Neural cell (in vitro differentiated cells): ENCODE data around the gene MOGAT1.

Experiments used
- EZH2 ChIP-seq: fragments of 200-600, 300-800 bp; shearing (Covaris generic), sonication (generic); IDR thresholded peaks from 2 replicates; pipeline ENCODE4 v1.6.1; 2014; ENCODE audit warnings: antibody characterized with exemption, low read length, borderline replicate concordance, mild to moderate bottlenecking; ENCODE audit not compliant: insufficient read depth, poor library complexity, severe bottlenecking
- RAD21 ChIP-seq: fragments of 450-650 bp; conservative IDR thresholded peaks from 2 replicates; pipeline ENCODE4 v1.6.1; 2014; ENCODE audit warnings: antibody characterized with exemption, mild to moderate bottlenecking, moderate library complexity
- SMC3 ChIP-seq: fragments of 450-650 bp; conservative IDR thresholded peaks from 2 replicates; pipeline ENCODE4 v1.6.1; 2014; ENCODE audit warnings: antibody characterized with exemption, mild to moderate bottlenecking, moderate library complexity; ENCODE audit not compliant: poor library complexity
- TAF1 ChIP-seq: IDR thresholded peaks from 2 replicates; pipeline ENCODE4 v1.6.1; 2012; ENCODE audit warnings: low read depth
- TF ChIP-seq, protein P1 (sequence below): fragments of 450-650 bp; IDR thresholded peaks from 2 replicates; pipeline ENCODE4 v1.5.1; 2014; ENCODE audit warnings: antibody characterized with exemption, mild to moderate bottlenecking, moderate library complexity; ENCODE audit not compliant: poor library complexity, severe bottlenecking
- TF ChIP-seq, protein P2 (sequence below): IDR thresholded peaks from 2 replicates; pipeline ENCODE4 v1.6.1; 2012; ENCODE audit warnings: borderline replicate concordance

DNA sequence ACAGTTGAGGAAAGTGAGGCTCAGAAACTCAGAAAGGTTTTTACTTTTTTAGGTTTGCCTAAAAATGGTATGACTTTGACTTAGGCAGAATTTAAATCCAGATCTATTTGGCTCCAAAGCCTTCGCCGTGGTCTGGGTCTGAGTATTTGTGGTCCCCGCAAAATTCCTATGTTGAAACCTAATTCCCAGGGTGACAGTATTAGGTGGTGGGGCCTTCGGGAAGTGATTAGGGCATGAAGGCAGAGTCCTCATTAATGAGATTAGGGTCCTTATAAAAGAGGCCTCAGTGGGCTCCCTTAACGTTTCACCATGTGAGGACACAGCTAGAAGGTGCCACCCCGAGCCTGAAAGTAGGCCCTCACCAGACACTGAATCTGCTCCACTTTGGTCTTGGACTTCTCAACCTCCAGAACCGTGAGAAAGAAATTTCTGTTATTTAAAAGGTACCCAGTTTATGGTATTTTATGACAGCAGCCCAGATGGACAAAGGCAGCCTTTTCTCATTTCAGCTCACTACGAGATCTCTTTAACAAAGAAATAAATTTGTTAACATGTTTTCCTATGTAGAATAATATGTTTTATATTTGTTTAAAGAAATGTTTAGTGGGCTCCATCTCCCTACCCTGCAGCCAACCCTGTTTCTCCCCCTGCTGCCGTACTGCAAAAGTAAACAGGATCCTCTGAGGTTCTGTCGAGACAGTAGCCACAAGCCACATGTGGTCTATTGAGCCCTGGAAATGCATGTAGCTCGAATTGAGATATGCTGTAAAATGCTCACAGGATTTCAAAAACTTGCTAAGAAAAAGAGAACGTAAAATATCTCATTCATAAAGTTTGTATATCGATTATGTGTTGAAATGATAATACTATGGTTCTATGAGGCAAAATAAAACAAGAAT lies 80.6 kb downstream of the MOGAT1 start:
- TF ChIP-seq, protein P1, sequence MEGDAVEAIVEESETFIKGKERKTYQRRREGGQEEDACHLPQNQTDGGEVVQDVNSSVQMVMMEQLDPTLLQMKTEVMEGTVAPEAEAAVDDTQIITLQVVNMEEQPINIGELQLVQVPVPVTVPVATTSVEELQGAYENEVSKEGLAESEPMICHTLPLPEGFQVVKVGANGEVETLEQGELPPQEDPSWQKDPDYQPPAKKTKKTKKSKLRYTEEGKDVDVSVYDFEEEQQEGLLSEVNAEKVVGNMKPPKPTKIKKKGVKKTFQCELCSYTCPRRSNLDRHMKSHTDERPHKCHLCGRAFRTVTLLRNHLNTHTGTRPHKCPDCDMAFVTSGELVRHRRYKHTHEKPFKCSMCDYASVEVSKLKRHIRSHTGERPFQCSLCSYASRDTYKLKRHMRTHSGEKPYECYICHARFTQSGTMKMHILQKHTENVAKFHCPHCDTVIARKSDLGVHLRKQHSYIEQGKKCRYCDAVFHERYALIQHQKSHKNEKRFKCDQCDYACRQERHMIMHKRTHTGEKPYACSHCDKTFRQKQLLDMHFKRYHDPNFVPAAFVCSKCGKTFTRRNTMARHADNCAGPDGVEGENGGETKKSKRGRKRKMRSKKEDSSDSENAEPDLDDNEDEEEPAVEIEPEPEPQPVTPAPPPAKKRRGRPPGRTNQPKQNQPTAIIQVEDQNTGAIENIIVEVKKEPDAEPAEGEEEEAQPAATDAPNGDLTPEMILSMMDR: no peak
- TF ChIP-seq EZH2: no peak
- TF ChIP-seq, protein P2, sequence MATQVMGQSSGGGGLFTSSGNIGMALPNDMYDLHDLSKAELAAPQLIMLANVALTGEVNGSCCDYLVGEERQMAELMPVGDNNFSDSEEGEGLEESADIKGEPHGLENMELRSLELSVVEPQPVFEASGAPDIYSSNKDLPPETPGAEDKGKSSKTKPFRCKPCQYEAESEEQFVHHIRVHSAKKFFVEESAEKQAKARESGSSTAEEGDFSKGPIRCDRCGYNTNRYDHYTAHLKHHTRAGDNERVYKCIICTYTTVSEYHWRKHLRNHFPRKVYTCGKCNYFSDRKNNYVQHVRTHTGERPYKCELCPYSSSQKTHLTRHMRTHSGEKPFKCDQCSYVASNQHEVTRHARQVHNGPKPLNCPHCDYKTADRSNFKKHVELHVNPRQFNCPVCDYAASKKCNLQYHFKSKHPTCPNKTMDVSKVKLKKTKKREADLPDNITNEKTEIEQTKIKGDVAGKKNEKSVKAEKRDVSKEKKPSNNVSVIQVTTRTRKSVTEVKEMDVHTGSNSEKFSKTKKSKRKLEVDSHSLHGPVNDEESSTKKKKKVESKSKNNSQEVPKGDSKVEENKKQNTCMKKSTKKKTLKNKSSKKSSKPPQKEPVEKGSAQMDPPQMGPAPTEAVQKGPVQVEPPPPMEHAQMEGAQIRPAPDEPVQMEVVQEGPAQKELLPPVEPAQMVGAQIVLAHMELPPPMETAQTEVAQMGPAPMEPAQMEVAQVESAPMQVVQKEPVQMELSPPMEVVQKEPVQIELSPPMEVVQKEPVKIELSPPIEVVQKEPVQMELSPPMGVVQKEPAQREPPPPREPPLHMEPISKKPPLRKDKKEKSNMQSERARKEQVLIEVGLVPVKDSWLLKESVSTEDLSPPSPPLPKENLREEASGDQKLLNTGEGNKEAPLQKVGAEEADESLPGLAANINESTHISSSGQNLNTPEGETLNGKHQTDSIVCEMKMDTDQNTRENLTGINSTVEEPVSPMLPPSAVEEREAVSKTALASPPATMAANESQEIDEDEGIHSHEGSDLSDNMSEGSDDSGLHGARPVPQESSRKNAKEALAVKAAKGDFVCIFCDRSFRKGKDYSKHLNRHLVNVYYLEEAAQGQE: no peak
- no peak for TF ChIP-seq TAF1
- no peak for TF ChIP-seq RAD21
- no peak for TF ChIP-seq SMC3
